Mammary microvascular endothelial cell (primary cell): ENCODE data around the gene TLR2. TPM values are rescaled to one million over a fixed set of nuclear protein-coding genes. Genes with fewer than 3 reads are reported as not detected.

Experiments used
- total RNA-seq: library from RNA; depleted of rRNA; stranded (reverse); fragments of >200 nt; gene quantifications from 2 replicates; pipeline ENCODE4 v1.2.3, GENCODE V29; 2015

Gene TLR2
- total RNA-seq: 13.8 and 18.1 TPM in 2 replicates

DNA sequence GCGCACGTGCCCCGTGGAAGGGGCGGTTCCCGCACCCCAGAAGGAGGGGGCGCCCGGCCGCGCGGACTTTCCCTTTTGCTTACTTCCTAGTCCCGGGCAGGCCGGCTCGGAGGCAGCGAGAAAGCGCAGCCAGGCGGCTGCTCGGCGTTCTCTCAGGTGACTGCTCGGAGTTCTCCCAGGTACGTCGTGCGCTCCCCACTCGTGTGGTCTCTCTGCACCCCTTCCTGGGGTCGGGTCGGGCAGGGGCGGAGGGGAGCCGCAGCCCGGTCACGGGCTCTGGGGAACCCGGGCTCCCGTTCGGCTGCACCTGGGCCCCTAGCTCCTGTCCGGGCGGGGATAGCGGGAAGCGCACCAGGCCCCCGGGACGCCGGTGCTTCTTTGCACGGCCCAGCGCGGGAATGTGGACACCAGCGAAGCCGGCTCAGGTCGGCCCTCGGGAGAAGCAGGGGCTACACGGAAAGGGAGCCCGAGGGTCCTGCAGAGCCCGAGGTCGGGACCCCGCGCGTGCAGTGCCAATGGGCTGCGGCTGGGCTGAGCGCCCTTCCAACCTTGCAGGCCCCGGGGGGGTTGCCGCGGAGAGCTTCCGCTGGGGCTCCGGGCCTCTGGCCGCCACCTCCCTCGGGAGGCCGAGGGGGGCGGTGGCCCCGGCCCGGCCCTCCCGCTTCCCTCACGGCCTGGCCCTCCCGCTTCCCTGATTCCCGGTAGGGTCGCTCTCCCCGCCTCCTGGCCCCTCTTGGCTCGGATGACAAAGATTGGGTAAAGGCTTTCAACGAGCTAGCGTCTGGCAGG is at the start of gene TLR2:
TSS of gene TLR2 (plus strand) at position 99 of the 789 bp plus-strand sequence. CDS start 18,628 bp downstream, outside the sequence.

Other genes with a start within 250 kb of the TLR2 start
- gene TMEM131L, start 217.9 kb upstream of the TLR2 start, total RNA-seq: 16.1 and 18.2 TPM in 2 replicates
- gene RNF175, start 75.7 kb downstream of the TLR2 start, total RNA-seq: not detected in 2 replicates
- gene SFRP2, start 104.8 kb downstream of the TLR2 start, total RNA-seq: 0.05 TPM in 1 of 2 replicates, not detected in the other